DOHH2 (cell line): Measurements from ENCODE around the gene SYNPO2L.

ENCODE experiments used
- H3F3A ChIP-seq: fragments of 200-600 bp; sonication (generic), shearing (Covaris generic); 2 replicates; pipeline ENCODE4 v1.6.0; 2016; ENCODE audit warnings: antibody characterized with exemption, mild to moderate bottlenecking; ENCODE audit not compliant: control insufficient read depth, insufficient read depth
- H3K27ac ChIP-seq: fragments of 200-600 bp; sonication (generic); 2 replicates; pipeline ENCODE4 v1.5.1; 2014; ENCODE audit warnings: low read depth, mild to moderate bottlenecking, low read length, moderate library complexity
- H3K27me3 ChIP-seq: fragments of 200-600 bp; sonication (generic); 2 replicates; pipeline ENCODE4 v1.6.1; 2014; ENCODE audit warnings: mild to moderate bottlenecking, low read length, mixed read lengths; ENCODE audit not compliant: control insufficient read depth
- H3K36me3 ChIP-seq: fragments of 200-600 bp; sonication (generic); 2 replicates; pipeline ENCODE4 v1.6.1; 2014; ENCODE audit warnings: mild to moderate bottlenecking, low read length, moderate library complexity, mixed read lengths; ENCODE audit not compliant: control insufficient read depth
- H3K4me1 ChIP-seq: fragments of 200-600 bp; sonication (generic); 2 replicates; pipeline ENCODE4 v1.6.1; 2014; ENCODE audit warnings: mild to moderate bottlenecking, low read length, mixed read lengths; ENCODE audit not compliant: control insufficient read depth
- H3K4me2 ChIP-seq: fragments of 200-600 bp; sonication (generic); 2 replicates; pipeline ENCODE4 v1.6.0; 2014; ENCODE audit warnings: mild to moderate bottlenecking, low read length, moderate library complexity
- H3K4me3 ChIP-seq: fragments of 200-600 bp; sonication (generic); 2 replicates; pipeline ENCODE4 v1.5.1; 2014; ENCODE audit warnings: mild to moderate bottlenecking, low read length, mixed read lengths
- H3K79me2 ChIP-seq: fragments of 200-600 bp; sonication (generic); 2 replicates; pipeline ENCODE4 v1.6.1; 2014; ENCODE audit warnings: mild to moderate bottlenecking, low read length, mixed read lengths; ENCODE audit not compliant: control insufficient read depth
- H3K9me2 ChIP-seq: fragments of 200-600 bp; sonication (generic); replicated peaks from 2 replicates; pipeline ENCODE4 v1.6.1; 2014; ENCODE audit warnings: mild to moderate bottlenecking, low read length, mixed read lengths; ENCODE audit not compliant: control insufficient read depth
- H3K9me3 ChIP-seq: fragments of 200-600 bp; sonication (generic); 2 replicates; pipeline ENCODE4 v1.6.1; 2014; ENCODE audit warnings: antibody characterized with exemption, low read length, mixed read lengths; ENCODE audit not compliant: control insufficient read depth, insufficient read depth
- H4K20me1 ChIP-seq: fragments of 200-600 bp; sonication (generic); 2 replicates; pipeline ENCODE4 v1.6.0; 2014; ENCODE audit warnings: low read depth, mild to moderate bottlenecking, antibody characterized with exemption, low read length, moderate library complexity; ENCODE audit not compliant: control insufficient read depth, insufficient read depth
- CTCF ChIP-seq: fragments of 200-600 bp; sonication (generic); IDR thresholded peaks from one replicate; pipeline ENCODE4 v1.5.1; 2014; ENCODE audit warnings: antibody characterized with exemption, mild to moderate bottlenecking, low read depth, low read length; ENCODE audit not compliant: poor library complexity, severe bottlenecking
- EZH2phosphoT487 ChIP-seq: fragments of 200-600 bp; sonication (generic); IDR thresholded peaks from 2 replicates; pipeline ENCODE4 v1.6.1; 2017; ENCODE audit warnings: borderline replicate concordance, mild to moderate bottlenecking, antibody characterized with exemption, low read length, moderate library complexity, mixed read lengths

The SYNPO2L gene

GRCh38 chr10:73647875-73648651 is 7.8 kb downstream of the SYNPO2L start:
- Histone ChIP-seq H3K27me3 (no peaks in the 10 kb centered on the region), H4K20me1 (no peaks in the 10 kb centered on the region), H3K79me2 (no peaks in the 10 kb centered on the region), H3F3A (no peaks in the 10 kb centered on the region), H3K9me3 (no peaks in the 10 kb centered on the region), H3K27ac (no peak overlapping the region), H3K4me3 (peak overlapping the region; percentile 71), H3K36me3 (no peaks in the 10 kb centered on the region), H3K4me1 (peaks cover 32% of the 10 kb centered on the region), H3K4me2 (peak overlapping the region; percentile 70), H3K9me2 (no peaks in the 10 kb centered on the region)
- TF ChIP-seq EZH2phosphoT487, result no peak
- no peak for TF ChIP-seq CTCF

DNA sequence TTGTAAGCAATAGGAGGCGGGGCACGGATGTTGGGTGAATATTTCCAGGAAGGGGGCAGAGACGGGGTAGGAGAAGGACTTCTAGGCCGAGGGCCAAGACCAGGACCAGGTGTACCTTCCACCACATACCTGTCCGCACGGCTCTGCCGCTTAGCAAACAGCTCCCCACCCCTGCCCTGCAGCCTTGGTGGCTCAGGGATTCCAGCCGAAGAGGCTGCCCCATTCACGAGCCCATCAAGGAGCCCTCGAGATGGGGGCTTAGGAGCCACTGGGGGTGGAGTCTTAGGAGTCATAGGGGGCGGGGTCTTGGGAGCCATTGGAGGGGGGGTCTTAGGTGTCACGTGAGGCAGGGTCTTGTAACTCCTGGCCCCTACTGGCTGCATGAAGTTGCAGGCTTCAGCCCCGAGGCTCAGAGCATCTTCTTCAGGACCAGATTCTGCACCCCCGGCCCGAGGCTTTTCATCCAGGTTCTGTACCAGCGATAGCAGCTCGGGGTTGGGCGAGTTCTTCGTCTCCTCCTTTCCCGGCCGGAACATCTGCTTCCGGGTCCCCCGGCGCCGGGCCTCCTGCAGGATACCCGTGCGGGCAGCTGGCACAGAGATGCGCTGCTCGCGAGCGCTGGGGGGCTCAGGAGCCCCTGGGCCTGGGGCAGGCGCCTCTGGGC is 8.5 kb downstream of the SYNPO2L start:
- H3K9me3 ChIP-seq, result no peaks in the 10 kb centered on the region
- H3K27ac ChIP-seq, result no peak overlapping the region
- no peaks in the 10 kb centered on the region for H4K20me1 ChIP-seq
- H3K4me2 ChIP-seq, result peak overlapping the region; percentile 70
- no peaks in the 10 kb centered on the region for H3K9me2 ChIP-seq
- peaks cover 32% of the 10 kb centered on the region for H3K4me1 ChIP-seq
- peak overlapping the region; percentile 71 for H3K4me3 ChIP-seq
- H3K27me3 ChIP-seq, result no peaks in the 10 kb centered on the region
- TF ChIP-seq EZH2phosphoT487, result no peak
- TF ChIP-seq CTCF, result no peak
- H3F3A ChIP-seq, result no peaks in the 10 kb centered on the region
- no peaks in the 10 kb centered on the region for H3K36me3 ChIP-seq
- H3K79me2 ChIP-seq, result no peaks in the 10 kb centered on the region

DNA sequence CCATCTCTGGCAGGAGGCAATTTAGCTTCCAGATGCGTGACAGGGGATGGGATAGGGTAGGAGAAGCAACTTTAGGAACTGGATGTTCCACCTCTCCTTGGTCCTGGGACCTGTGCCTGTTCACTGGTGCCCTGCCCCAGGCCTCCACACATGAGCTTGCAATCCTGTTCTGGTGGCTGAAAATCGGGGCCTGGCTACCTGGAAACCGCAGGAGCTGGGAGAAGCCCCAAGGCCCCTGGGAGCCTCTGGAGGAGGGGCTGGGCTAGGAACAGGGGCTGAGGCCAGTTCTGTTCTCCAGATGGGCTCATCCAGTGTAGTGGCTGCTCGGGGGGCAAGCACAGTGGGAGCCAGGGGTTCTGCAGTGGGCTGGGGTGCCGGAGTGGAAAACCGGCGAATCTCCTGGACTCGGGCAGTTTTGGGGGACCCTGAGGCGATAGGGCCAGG is 9.2 kb downstream of the SYNPO2L start:
- no peaks in the 10 kb centered on the region for H3K9me2 ChIP-seq
- H3F3A ChIP-seq, result no peaks in the 10 kb centered on the region
- no peak overlapping the region for H3K27ac ChIP-seq
- no peaks in the 10 kb centered on the region for H3K9me3 ChIP-seq
- no peaks in the 10 kb centered on the region for H3K27me3 ChIP-seq
- H3K4me1 ChIP-seq, result peaks cover 34% of the 10 kb centered on the region
- TF ChIP-seq EZH2phosphoT487, result no peak
- no peak for TF ChIP-seq CTCF
- H3K36me3 ChIP-seq, result no peaks in the 10 kb centered on the region
- H3K79me2 ChIP-seq, result no peaks in the 10 kb centered on the region
- no peaks in the 10 kb centered on the region for H4K20me1 ChIP-seq
- no peak overlapping the region for H3K4me3 ChIP-seq
- no peak overlapping the region for H3K4me2 ChIP-seq
